Uterus (tissue), 2 donors: ENCODE measurements around the gene MYO1D.

Source experiments
- CTCF ChIP-seq, 4 experiments: fragments of 200-600 bp in 2 of 4; fragments of 450-650 bp in 2 of 4; sonication (generic) in 2 of 4; IDR thresholded peaks; one replicate each; pipeline ENCODE4 v1.5.1; 2016 to 2019; ENCODE audit warnings: antibody characterized with exemption in 4 of 4, mild to moderate bottlenecking in 2 of 4, moderate library complexity in 1 of 4
- POLR2A ChIP-seq, 2 donors: fragments of 450-650 bp; IDR thresholded peaks; one replicate each; pipeline ENCODE4 v1.6.1; 2016; ENCODE audit warnings: antibody characterized with exemption in 2 of 2, mild to moderate bottlenecking in 1 of 2, moderate library complexity in 1 of 2

DNA sequence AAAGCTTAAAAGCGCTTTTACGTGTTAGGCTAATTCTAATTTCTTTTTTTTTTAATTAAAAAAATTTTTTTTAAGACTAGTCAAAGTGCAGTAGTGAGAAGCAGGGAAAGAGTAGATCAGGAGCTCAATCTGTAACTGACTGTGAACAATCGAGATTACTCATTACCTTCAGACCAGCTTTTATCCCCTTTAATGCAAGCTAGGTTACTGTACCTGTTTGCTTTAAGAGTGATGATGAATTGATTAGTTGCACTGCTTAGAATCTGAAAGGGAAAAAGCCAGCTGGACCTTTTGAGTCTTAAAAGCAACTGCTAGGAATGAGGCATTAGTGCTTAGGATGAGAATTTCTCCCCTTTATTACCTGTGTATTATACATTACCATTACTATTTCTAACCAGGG is 413.6 kb downstream of the MYO1D start:
- TF ChIP-seq CTCF (IDR thresholded peaks at IDR 0.05) (no peak), POLR2A (IDR thresholded peaks at IDR 0.05) (no peak)
